Mammary epithelial cell (primary cell): ENCODE data around the gene CWC15.

Source experiments
- EZH2 ChIP-seq: IDR thresholded peaks from 2 replicates; pipeline ENCODE4 v1.6.1; 2012; ENCODE audit warnings: low read length, inconsistent platforms, borderline replicate concordance
- TF ChIP-seq, protein P1 (sequence below), 2 donors: IDR thresholded peaks in 1 of 2; conservative IDR thresholded peaks in 1 of 2; 2 replicates each; pipeline ENCODE4 v1.5.1; 2011 to 2012; ENCODE audit warnings: inconsistent platforms in 2 of 2, low read length in 2 of 2, mild to moderate bottlenecking in 2 of 2, control low read depth in 1 of 2, low read depth in 1 of 2; ENCODE audit not compliant: insufficient read depth in 1 of 2; ENCODE audit errors: extremely low read depth in 1 of 2

DNA sequence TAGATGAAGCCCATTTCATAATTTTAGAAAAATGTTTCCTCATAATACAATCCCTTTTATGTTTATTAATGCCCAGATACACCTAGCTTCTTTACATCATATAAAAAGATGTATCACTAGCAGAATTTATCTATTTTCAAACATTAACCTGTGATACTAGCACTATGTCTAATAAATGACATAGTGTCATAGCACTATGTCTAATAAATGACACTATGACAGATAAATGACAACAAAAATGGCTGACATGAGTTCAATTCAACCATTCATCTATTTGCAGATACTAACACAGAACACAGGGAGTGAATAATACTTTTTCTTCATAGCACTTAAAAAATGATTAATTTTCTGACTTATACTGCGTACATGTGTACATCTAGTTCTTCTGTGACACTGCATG, 32.3 kb upstream of the CWC15 start:
- TF ChIP-seq, protein P1, sequence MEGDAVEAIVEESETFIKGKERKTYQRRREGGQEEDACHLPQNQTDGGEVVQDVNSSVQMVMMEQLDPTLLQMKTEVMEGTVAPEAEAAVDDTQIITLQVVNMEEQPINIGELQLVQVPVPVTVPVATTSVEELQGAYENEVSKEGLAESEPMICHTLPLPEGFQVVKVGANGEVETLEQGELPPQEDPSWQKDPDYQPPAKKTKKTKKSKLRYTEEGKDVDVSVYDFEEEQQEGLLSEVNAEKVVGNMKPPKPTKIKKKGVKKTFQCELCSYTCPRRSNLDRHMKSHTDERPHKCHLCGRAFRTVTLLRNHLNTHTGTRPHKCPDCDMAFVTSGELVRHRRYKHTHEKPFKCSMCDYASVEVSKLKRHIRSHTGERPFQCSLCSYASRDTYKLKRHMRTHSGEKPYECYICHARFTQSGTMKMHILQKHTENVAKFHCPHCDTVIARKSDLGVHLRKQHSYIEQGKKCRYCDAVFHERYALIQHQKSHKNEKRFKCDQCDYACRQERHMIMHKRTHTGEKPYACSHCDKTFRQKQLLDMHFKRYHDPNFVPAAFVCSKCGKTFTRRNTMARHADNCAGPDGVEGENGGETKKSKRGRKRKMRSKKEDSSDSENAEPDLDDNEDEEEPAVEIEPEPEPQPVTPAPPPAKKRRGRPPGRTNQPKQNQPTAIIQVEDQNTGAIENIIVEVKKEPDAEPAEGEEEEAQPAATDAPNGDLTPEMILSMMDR (conservative IDR thresholded peaks at IDR 0.05 in 1 of 2, IDR thresholded peaks at IDR 0.05 in 1 of 2; ENCODE audit: extremely low read depth in 1 of 2, insufficient read depth in 1 of 2, low read depth in 1 of 2, low read length in 2 of 2), result no peak
- no peak for TF ChIP-seq EZH2
